ENCODE data around the gene SUMF1. TPM values are rescaled to one million over a fixed set of nuclear protein-coding genes. Genes with fewer than 3 reads are reported as not detected.

Gene SUMF1
- total and polyA plus RNA-seq, 2 donors (not counting 1 experiment from before 2014, with no cell fraction given), result 10.3 to 21.2 TPM

DNA sequence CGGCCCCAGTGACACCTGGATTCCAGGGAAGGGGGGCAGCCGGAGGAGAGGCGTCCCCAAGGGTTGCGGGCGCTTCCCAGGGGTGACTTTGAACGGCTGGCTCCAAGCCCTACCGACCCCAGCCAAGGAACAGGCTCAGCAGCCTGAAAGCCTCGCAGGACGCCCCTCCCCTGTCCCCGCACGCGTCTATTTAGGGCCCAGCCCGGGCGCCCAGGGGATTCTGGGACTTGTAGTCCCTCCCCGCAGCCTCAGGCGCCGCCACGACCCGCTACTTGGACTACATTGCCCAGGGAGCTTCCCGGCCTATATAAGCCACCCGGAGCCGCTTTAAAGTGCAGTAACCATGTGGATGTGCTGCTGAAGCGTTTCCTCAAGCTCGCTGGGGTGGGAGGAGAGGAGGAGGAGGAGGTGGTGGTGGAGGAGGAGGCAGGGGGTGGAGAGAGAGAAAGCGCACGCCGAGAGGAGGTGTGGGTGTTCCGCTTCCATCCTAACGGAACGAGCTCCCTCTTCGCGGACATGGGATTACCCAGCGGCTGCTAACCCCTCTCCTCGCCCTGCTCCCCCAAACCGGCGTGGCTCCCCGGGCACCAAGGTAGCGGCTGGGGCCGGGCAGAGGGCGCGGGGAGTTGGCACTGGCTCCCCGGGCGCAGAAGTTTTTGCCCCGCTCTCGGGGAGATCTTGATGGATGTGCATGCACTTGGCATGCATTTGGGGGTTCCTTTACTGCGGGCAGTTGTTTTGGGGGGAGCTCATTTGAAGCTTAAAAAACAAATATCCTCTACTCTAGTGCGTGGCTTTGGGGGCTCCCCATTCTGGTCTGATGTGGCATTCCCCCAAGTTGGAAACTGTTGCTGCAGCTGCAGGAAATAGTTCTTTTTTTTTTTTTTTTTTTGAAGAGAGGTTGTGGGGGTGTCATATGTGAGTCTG lies 26.2 kb upstream of the SUMF1 start, which contains the start of gene ITPR1:
Gene ITPR1 (plus strand): TSS at position 335 of the 927 bp plus-strand sequence. CDS start 23,144 bp downstream, outside the sequence.
- TF ChIP-seq EZH2 (IDR thresholded peaks at IDR 0.05; ENCODE audit: borderline replicate concordance, insufficient read depth, low read depth, low read length, poor library complexity, severe bottlenecking), result no peak
- TF ChIP-seq, protein P1, sequence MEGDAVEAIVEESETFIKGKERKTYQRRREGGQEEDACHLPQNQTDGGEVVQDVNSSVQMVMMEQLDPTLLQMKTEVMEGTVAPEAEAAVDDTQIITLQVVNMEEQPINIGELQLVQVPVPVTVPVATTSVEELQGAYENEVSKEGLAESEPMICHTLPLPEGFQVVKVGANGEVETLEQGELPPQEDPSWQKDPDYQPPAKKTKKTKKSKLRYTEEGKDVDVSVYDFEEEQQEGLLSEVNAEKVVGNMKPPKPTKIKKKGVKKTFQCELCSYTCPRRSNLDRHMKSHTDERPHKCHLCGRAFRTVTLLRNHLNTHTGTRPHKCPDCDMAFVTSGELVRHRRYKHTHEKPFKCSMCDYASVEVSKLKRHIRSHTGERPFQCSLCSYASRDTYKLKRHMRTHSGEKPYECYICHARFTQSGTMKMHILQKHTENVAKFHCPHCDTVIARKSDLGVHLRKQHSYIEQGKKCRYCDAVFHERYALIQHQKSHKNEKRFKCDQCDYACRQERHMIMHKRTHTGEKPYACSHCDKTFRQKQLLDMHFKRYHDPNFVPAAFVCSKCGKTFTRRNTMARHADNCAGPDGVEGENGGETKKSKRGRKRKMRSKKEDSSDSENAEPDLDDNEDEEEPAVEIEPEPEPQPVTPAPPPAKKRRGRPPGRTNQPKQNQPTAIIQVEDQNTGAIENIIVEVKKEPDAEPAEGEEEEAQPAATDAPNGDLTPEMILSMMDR (IDR thresholded peaks at IDR 0.05), result no peak
- H2AFZ ChIP-seq (ENCODE audit: insufficient read depth, low read depth, low read length, poor library complexity, severe bottlenecking), result peak within 1 kb of the TSS; percentile 89
- peak within 1 kb of the TSS; percentile 90 to 98 (median 92) for H3K4me3 ChIP-seq (ENCODE audit: control extremely low read depth in 1 of 5, extremely low read depth in 1 of 5, insufficient read depth in 1 of 5, low read depth in 2 of 5, low read length in 4 of 5)
- H3K9me3 ChIP-seq (ENCODE audit: control extremely low read depth in 1 of 3, control insufficient read depth in 2 of 3, insufficient read depth in 1 of 3, low read length in 2 of 3), result no peaks in the 10 kb centered on the region
- peak within 1 kb of the TSS; percentile 86 to 89 for H3K27ac ChIP-seq (ENCODE audit: low read length in 2 of 2)
- H3K27ac Mint-ChIP-seq, result peak within 1 kb of the TSS; percentile 95
- H3K4me2 ChIP-seq (replicated peaks; ENCODE audit: low read depth, low read length, poor library complexity, severe bottlenecking), result peak within 1 kb of the TSS; percentile 96
- H3K4me1 ChIP-seq (ENCODE audit: control insufficient read depth in 2 of 2, insufficient read depth in 2 of 2, low read length in 2 of 2), result peaks cover 34 to 39% of the 10 kb centered on the region in 2 donors
- no peaks in the 10 kb centered on the region for H3K27me3 Mint-ChIP-seq
- peak within 1 kb of the TSS; percentile 96 for H3K4me3 Mint-ChIP-seq
- ChIA-PET POLR2A (interaction anchor here (0.6 to 4.5 kb wide), 14 partner anchors 11 to 485 kb away, joined by 3 to 96 read pairs (median 7); partner anchors contain the start of gene SUMF1), CTCF (interaction anchor here (0.7 to 6.1 kb wide), 12 partner anchors 14 to 142 kb away, joined by 3 to 66 read pairs (median 4); partner anchors contain the start of gene SUMF1)
- no peaks in the 10 kb centered on the region for H3K9me3 Mint-ChIP-seq (ENCODE audit: insufficient read depth)
- DNase-seq, result peak; percentile 98
- peaks cover 48% of the 10 kb centered on the region for H3K4me1 Mint-ChIP-seq
- H3K36me3 ChIP-seq (replicated peaks in 1 of 2; ENCODE audit: control extremely low read depth in 1 of 2, control insufficient read depth in 1 of 2, extremely low read depth in 1 of 2, insufficient read depth in 2 of 2, low read length in 1 of 2), result peaks cover 0 to 29% of the 10 kb centered on the region in 2 experiments
- peak; percentile 88 for ATAC-seq (ENCODE audit: low read depth)
- intact Hi-C loops (cut with micrococcal nuclease), result loop anchor here (1.0 to 10.0 kb wide), 14 partner anchors 10 to 1366 kb away; partner anchors contain the start of genes ARL8B, CRBN, EDEM1 and SETMAR
- no peaks in the 10 kb centered on the region for H3K27me3 ChIP-seq (replicated peaks in 1 of 4; ENCODE audit: control extremely low read depth in 1 of 4, control insufficient read depth in 3 of 4, insufficient read depth in 4 of 4, low read length in 3 of 4)
- peak within 1 kb of the TSS; percentile 96 for H3K9ac ChIP-seq (ENCODE audit: low read length)
- under 1% methylated on average over 44 of the region's 47 CpGs for WGBS (ENCODE audit: insufficient coverage)
- peaks cover 58% of the 10 kb centered on the region for H3K79me2 ChIP-seq (ENCODE audit: control insufficient read depth, insufficient read depth, low read length)
- peaks cover 7% of the 10 kb centered on the region for H4K20me1 ChIP-seq (ENCODE audit: control insufficient read depth, insufficient read depth, low read length, poor library complexity, severe bottlenecking)
